Inferior parietal cortex (tissue), 1 donor: Measurements from ENCODE around the gene RASSF8.

Source experiments
- DNase-seq: peaks from one replicate; pipeline ENCODE4 v3.0.0-alpha.2; 2016; ENCODE audit errors: extremely low spot score

Gene RASSF8

GRCh38 chr12:26108915-26109314, 150.4 kb downstream of the RASSF8 start:
- DNase-seq: no peak

GRCh38 chr12:26109343-26109881, 150.9 kb downstream of the RASSF8 start:
- no peak for DNase-seq

- DNase-seq: no peak
These were observed 153.8 kb downstream of the RASSF8 start for GRCh38 chr12:26112232-26112631.

GRCh38 chr12:26112703-26113147, 154.2 kb downstream of the RASSF8 start:
- DNase-seq: no peak

- DNase-seq: peak; percentile 57
These were observed 154.7 kb downstream of the RASSF8 start for GRCh38 chr12:26113181-26113654.

- DNase-seq: peak; percentile 85
These were observed 155.6 kb downstream of the RASSF8 start for GRCh38 chr12:26113853-26114719.

GRCh38 chr12:26114720-26115401, 156.4 kb downstream of the RASSF8 start:
- DNase-seq: peak; percentile 49

GRCh38 chr12:26116829-26117715, 158.6 kb downstream of the RASSF8 start:
- DNase-seq: no peak

GRCh38 chr12:26118308-26118707, 159.8 kb downstream of the RASSF8 start:
- DNase-seq: no peak

GRCh38 chr12:26119391-26119989, 161.0 kb downstream of the RASSF8 start:
- DNase-seq: peak; percentile 86

GRCh38 chr12:26120561-26121274, 162.2 kb downstream of the RASSF8 start:
- peak; percentile 81 for DNase-seq

GRCh38 chr12:26121323-26122060, 163.0 kb downstream of the RASSF8 start:
- DNase-seq: peak; percentile 73

GRCh38 chr12:26122061-26122680, 163.7 kb downstream of the RASSF8 start:
- no peak for DNase-seq

- peak; percentile 77 for DNase-seq
These were observed 164.4 kb downstream of the RASSF8 start for GRCh38 chr12:26122681-26123481.

GRCh38 chr12:26123482-26123980, 165.0 kb downstream of the RASSF8 start:
- peak; percentile 63 for DNase-seq

- peak; percentile 72 for DNase-seq
These were observed 166.2 kb downstream of the RASSF8 start, which contains the start of gene BHLHE41 for GRCh38 chr12:26124446-26125399. Gene BHLHE41 (minus strand): TSS chr12:26125037. CDS start chr12:26124779, 258 bp downstream.
